Epidermal melanocyte (primary cell): ENCODE measurements around the gene SRPK3.
"Not testable (repeated sequence)": the region's sequence is repeated elsewhere in the genome, so short reads cannot be mapped to it uniquely, and the experiment has no call there.

Experiments
- DNase-seq: peaks from one replicate; pipeline ENCODE4 v3.0.0; 2011; ENCODE audit warnings: low spot score; ENCODE audit not compliant: insufficient read length

Gene SRPK3

GRCh38 chrX:153746359-153746758, 34.5 kb upstream of the SRPK3 start:
- no peak for DNase-seq

- not testable (repeated sequence) for DNase-seq
These were observed 33.9 kb upstream of the SRPK3 start for GRCh38 chrX:153746991-153747390.

- DNase-seq = not testable (repeated sequence)
These were observed 31.8 kb upstream of the SRPK3 start for GRCh38 chrX:153749017-153749416.

DNA sequence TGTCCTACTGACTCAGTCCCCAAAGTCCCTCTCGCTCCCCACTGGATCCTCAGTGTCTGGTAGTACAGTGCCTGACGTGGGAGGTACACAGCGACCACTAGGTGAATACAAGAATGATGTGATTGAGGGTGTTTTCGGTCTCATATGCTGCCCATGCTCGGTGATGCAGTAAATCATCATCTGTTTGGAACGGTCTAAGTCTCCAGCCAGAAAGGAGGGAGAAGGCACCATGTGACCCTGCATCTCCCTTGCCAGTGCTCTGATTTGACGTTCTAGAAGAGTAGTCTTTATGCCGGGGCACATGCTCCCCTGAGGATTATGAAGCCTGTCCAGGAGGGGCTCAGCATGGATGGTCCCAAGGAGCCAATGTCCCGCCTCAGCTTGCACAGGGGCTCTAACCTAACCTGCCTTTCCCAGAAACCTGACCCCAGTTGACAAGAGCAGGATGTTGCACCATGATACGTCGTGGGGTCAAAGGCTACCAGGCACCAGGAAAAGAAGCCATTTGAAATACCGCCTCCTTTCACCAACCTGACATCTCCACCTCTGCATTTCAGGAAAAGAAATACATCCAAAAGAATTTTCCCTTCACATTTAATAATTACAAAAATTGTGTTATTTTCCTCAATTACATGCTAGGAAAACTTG, 30.6 kb upstream of the SRPK3 start:
- DNase-seq = no peak

DNA sequence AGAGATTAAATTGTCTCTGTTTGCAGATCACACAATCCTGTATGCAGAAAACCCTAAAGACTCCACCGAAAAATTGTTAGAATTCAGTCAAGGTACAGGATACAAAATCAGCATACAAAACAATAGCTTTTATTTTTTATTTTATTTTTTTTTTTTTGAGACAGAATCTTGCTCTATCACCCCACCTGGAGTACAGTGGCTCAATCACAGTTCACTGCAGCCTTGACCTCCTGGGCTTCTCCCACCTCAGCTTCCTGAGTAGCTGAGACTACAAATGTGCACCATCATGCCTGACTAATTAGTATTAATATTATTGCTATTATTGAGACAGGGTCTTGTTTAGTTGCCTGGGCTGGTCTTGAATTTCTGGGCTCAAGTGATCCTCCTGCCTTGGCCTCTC, 25.7 kb upstream of the SRPK3 start:
- DNase-seq = no peak

DNA sequence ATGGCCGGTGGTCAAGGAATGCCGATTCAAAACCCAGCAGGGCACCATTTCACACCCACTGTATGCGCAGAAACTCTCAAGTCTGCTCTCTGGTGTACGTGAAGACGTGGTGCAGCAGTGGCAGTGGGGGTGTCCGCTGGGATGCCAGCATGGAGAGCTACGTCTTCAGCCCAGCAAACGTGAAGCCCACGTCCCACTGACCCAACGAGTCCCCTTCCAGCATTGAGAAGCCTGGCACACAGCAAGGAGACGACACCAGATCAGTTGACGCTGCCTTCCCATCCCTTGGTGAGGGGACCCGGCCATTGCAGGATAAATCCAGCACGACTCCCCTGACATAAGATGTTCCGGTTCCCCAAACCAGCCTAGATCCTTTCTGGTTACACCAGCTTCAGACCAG, 19.0 kb upstream of the SRPK3 start:
- DNase-seq = no peak

DNA sequence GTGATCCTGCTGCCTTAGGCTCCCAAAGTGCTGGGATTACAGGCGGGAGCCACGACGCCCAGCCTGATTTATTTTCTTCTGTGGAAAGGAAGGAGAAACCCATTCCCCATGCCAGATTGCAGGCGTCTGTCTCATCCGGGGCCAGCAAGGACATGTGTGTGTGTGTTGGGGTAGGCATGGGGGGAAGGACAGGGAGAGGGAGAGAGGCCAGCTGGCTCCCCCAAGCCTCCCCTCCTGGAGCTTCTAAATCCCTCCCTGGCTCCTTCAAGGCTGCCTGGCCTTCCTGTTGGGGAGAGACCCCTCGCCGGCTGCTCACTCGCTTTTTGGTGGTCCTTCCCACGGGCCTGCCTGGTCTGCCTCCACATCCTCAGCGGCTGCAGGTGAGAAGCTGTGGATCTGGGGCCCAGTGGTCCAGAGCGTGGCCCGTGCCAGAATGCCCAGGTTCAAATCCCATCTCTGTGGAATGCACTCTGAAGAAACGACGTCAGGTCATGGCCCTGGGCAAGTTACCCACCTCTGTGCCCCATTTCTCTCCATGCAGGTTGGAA, 18.1 kb upstream of the SRPK3 start:
- no peak for DNase-seq

GRCh38 chrX:153763298-153763932, 17.4 kb upstream of the SRPK3 start:
- DNase-seq = no peak

DNA sequence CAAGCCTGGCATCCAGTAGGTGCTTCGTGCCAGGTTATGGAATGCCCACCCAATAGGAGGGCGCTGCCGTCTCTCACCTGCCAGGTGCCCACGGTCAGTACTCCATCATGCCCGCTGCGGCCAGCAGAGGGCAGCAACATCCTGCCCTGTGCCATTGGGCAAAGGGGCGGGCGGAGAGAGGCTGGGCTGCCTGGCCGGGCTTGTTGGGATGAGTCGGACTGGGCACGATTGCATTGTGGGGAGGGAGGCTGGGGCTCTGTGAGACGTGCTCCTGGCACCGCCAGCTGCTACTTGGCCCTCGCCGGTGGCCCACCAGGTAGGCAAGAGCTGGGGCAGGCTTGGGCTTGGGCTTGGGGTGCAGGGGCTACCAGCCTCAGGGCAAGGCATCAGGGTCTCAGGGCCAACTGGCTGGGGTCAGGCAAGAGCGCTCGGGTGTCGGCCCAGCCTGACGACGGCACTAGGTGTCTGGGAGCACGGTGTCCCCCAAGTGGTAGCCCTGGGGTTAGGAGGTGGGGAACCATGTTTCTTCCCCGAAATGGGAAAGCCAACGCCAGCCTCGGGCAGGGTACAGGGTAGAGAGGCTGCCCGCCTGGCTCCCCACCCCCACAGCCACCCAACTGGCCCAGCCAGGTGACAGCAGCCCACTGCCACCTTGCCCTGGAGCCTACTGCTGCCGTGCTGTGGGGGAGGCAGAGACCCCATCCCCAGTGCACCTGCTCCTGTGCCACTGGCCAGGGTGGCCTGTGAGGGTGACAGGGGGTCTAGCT, 16.7 kb upstream of the SRPK3 start, which contains the start of gene PLXNB3:
PLXNB3 (plus strand) TSS at position 261 of the 767 bp plus-strand sequence. CDS start 1,287 bp downstream, outside the sequence.
- DNase-seq = peak; percentile 64

DNA sequence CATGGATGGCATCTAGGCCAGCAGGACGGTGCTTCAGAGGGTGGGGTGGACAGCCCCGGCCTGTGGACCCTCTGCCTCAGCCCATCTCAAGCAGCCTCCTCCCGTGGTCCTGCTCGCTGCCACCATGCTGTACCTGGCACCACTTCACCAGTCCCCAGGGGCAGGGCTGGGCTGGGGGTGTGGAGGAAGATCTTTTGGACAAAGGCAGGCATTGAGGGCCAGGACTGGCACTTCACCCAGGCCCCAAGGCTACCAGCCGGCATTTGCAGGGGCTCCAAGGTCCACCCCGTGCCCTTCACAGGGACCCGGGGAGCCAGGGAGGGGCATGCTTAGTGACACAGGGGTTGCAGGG, 16.1 kb upstream of the SRPK3 start:
- DNase-seq = no peak

DNA sequence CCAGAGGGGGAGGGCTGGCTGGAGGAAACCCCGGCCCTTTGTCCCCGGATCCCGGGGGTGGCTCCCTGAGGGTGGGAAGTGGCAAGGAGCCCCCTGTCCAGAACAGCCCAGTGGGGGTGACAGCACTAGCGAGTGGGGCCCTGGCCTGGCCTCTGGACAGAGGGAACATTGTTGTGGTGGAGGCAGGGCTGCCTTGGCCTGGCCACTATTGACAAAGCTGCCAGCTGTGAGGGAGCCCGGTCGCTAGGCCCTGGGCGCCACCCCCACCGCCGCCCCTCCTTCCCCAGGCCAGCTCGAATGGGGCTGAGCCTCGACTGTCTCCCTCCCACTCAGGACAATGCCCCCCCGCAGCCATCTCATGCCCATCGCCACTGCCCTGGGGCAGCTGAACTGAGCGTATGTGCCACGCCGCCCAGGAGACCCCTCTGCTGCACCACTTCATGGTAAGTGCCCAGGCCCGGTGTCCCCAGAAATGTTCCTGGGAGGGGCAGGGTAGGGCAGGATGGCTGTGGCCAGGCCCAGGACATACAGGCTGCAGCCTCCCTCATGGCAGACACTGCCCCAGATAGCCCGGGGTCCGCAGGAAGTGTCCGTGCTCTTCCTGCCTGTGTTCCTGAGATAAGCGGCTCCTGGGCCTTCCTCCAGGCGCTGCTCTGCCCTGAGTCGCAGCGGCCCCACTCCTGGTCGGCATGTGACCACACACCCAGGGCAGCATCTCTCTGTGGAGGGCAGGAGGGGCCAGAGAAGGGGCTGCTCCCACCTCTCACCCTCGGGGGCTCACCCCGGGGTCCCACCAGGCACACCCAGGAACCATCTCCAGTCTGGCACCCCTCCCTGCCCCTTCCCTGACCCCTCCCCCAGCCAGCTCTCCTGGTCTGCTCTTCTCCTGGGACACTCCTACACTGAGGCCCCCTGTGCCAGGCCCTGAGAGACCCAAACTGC, 15.4 kb upstream of the SRPK3 start:
- no peak for DNase-seq

GRCh38 chrX:153766098-153766817, 14.6 kb upstream of the SRPK3 start:
- no peak for DNase-seq

DNA sequence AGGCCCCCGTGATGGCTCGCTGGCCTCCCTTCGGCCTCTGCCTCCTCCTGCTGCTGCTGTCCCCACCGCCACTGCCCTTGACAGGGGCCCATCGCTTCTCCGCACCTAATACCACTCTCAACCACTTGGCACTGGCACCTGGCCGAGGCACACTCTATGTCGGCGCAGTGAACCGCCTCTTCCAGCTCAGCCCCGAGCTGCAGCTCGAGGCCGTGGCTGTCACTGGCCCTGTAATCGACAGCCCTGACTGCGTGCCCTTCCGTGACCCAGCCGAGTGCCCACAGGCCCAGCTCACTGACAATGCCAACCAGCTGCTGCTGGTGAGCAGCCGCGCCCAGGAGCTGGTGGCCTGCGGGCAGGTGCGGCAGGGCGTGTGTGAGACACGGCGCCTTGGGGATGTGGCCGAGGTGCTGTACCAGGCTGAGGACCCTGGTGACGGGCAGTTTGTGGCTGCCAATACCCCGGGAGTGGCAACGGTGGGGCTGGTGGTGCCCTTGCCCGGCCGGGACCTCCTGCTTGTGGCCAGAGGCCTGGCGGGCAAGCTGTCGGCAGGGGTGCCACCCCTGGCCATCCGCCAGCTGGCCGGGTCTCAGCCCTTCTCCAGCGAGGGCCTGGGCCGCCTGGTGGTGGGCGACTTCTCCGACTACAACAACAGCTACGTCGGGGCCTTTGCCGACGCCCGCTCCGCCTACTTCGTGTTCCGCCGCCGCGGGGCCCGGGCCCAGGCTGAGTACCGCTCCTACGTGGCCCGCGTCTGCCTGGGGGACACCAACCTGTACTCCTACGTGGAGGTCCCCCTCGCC, 13.8 kb upstream of the SRPK3 start:
- no peak for DNase-seq

DNA sequence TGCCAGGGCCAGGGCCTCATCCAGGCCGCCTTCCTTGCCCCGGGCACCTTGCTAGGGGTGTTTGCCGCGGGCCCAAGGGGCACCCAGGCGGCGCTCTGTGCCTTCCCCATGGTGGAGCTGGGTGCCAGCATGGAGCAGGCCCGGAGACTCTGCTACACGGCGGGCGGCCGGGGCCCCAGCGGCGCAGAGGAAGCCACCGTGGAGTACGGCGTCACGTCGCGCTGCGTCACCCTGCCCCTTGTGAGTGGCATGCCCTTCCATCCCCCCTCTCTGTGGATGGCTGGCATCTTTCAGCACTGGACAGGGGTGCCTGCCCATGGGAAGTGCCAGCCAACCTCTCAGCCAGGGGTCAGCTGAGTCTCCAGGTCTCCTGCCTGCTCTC, 13.2 kb upstream of the SRPK3 start:
- DNase-seq = no peak

DNA sequence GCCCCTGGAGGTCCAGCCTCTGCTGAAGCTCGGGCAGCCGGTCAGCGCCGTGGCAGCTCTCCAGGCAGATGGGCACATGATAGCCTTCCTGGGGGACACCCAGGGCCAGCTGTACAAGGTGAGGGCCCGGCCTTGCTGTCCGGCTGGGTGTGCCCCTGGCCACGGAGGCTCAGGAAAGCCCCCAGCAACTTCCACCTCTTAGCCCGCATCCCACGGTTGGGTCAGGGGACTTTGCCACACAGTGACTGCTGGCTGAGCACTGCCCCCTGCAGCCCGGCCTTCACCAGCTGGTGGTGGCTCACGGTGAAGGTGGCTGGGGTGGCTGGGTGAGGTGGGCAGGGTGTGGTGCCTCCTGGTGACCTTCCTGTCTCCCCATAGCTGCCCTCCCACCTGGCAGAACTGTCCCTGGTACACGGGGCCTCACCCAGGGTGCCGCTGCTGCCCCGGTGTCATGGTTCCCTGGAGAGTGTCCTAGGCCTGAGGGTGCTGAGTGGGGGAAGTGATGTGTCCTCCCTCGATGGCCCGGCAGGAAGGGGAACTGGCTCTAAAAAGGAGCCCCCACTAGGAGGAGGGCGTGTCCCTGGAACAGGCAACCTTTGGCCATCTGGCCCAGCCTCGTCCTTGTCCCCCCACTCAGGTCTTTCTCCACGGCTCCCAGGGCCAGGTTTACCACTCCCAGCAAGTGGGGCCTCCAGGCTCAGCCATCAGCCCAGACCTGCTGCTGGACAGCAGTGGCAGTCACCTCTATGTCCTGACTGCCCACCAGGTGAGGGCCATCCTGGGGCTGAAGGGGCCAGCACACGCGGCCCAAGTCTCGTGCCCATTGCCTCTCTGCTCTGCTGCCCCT, 12.3 kb upstream of the SRPK3 start:
- DNase-seq = no peak

DNA sequence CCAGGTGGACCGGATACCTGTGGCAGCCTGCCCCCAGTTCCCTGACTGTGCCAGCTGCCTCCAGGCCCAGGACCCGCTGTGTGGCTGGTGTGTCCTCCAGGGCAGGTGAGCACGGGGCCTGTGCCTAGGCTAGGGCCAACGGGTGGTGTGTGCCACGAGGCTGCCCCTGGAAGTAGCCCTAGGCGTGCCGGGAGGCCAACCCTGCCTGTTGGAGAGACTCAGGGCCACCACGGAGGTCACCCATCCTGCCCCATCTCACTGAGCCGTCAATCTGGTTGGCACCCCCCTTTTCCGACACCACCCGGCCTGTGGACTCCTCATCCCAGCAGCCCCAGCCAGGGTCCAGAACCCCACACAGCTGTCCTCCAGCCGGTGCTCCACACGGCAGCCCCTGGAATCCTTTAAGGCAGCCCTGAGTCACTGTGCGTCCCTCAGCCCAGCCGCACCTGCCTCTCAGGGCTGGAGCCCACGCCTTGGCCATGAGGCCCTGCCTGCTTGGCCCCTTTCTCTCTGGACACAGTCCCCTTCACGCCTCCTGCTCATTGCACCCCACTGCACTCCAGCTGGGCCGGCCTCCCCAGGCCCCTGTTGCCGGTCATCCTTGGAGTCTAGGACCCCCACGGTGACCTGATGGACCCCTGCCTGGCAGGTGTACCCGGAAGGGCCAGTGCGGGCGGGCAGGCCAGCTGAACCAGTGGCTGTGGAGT, 11.5 kb upstream of the SRPK3 start:
- no peak for DNase-seq

DNA sequence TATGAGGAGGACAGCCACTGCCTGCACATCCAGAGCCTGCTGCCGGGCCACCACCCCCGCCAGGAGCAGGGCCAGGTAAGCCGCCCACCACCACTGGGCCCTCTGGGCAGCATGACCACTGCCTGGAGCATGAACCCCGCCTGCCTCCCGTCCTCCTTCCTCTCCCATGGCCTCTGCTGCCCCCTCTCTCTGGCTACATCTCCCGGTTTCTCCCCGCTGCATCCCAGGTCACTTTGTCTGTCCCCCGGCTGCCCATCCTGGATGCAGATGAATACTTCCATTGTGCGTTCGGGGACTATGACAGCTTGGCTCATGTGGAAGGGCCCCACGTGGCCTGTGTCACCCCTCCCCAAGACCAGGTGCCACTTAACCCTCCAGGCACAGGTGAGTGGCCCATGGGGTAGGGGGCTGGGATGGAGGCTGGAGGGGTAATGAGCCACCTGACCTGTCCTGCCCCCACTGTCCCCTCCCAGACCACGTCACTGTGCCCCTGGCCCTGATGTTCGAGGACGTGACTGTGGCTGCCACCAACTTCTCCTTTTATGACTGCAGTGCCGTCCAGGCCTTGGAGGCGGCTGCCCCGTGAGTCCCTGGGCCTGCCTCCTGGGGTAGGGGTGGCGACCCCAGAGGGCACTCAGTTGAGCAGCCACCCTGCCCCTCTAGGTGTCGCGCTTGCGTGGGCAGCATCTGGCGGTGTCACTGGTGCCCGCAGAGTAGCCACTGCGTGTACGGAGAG, 10.8 kb upstream of the SRPK3 start:
- no peak for DNase-seq
